Activated CD8-positive, alpha-beta memory T cell treated with anti-CD3 and anti-CD28 coated beads, Interleukin-2, amount 50 U/mL, for 1 hour (primary cell): ENCODE results near the gene GJA10.
"Not testable (repeated sequence)": the region's sequence is repeated elsewhere in the genome, so short reads cannot be mapped to it uniquely, and the experiment has no call there.

Source experiments
- DNase-seq: peaks from one replicate; pipeline ENCODE4 v3.0.0-alpha.2; 2020; ENCODE audit errors: extremely low read depth

Gene GJA10

GRCh38 chr6:89894169-89894568 is at the start of gene GJA10:
Gene GJA10 (plus strand): TSS chr6:89894469. CDS start chr6:89894469, 0 bp downstream.
- no peak for DNase-seq

- not testable (repeated sequence) for DNase-seq
Observed at GRCh38 chr6:89847513-89847912, 46.8 kb upstream of the GJA10 start.

GRCh38 chr6:89853068-89853467 is 41.2 kb upstream of the GJA10 start:
- no peak for DNase-seq

- DNase-seq = no peak
Observed at GRCh38 chr6:89858041-89858440, 36.2 kb upstream of the GJA10 start.

GRCh38 chr6:89859744-89860143 is 34.5 kb upstream of the GJA10 start:
- DNase-seq = no peak

- DNase-seq = no peak
Observed at GRCh38 chr6:89862273-89862672, 32.0 kb upstream of the GJA10 start.

- no peak for DNase-seq
Observed at GRCh38 chr6:89862698-89863097, 31.6 kb upstream of the GJA10 start.

GRCh38 chr6:89866024-89866678 is 28.1 kb upstream of the GJA10 start:
- no peak for DNase-seq

GRCh38 chr6:89873721-89874120 is 20.5 kb upstream of the GJA10 start:
- no peak for DNase-seq

- DNase-seq = no peak
Observed at GRCh38 chr6:89874438-89874837, 19.8 kb upstream of the GJA10 start.

GRCh38 chr6:89886378-89887120 is 7.7 kb upstream of the GJA10 start:
- DNase-seq = no peak

- no peak for DNase-seq
Observed at GRCh38 chr6:89887452-89888137, 6.7 kb upstream of the GJA10 start.

- no peak for DNase-seq
Observed at GRCh38 chr6:89888138-89888514, 6.1 kb upstream of the GJA10 start.

- no peak for DNase-seq
Observed at GRCh38 chr6:89888871-89889270, 5.4 kb upstream of the GJA10 start.

GRCh38 chr6:89890845-89891528 is 3.3 kb upstream of the GJA10 start:
- DNase-seq = not testable (repeated sequence)

GRCh38 chr6:89892577-89892976 is 1.7 kb upstream of the GJA10 start:
- DNase-seq = not testable (repeated sequence)

- no peak for DNase-seq
Observed at GRCh38 chr6:89895276-89895874, 1.1 kb downstream of the GJA10 start.

- not testable (repeated sequence) for DNase-seq
Observed at GRCh38 chr6:89910001-89910901, 16.0 kb downstream of the GJA10 start.

GRCh38 chr6:89910902-89911240 is 16.6 kb downstream of the GJA10 start:
- DNase-seq = no peak

- no peak for DNase-seq
Observed at GRCh38 chr6:89916136-89916920, 22.1 kb downstream of the GJA10 start.
